Lung (tissue), 12 donors: Measurements from ENCODE around the gene BCL2. TPM values are rescaled to one million over a fixed set of nuclear protein-coding genes. Genes with fewer than 3 reads are reported as not detected.

Experiments used
- ATAC-seq: fragments of 200-7000 bp; cut with Tn5 transposase; one replicate; pipeline ENCODE4 v1.9.1; 2020; ENCODE audit warnings: moderate number of reproducible peaks; ENCODE audit not compliant: insufficient read depth, low FRiP score
- DNase-seq, 3 donors: peaks; one replicate each; pipeline ENCODE4 v3.0.0-alpha.2; 2013 to 2017
- H3K27ac ChIP-seq, 2 donors: one replicate each; pipeline ENCODE4 v1.5.1; 2013; ENCODE audit warnings: mild to moderate bottlenecking in 2 of 2, moderate library complexity in 2 of 2, control low read depth in 1 of 2, inconsistent platforms in 1 of 2, low read depth in 1 of 2, low read length in 1 of 2
- H3K27me3 ChIP-seq, 3 donors: one replicate each; pipeline ENCODE4 v1.5.1; 2013; ENCODE audit warnings: low read length in 2 of 3; ENCODE audit not compliant: control insufficient read depth in 3 of 3, insufficient read depth in 3 of 3
- H3K36me3 ChIP-seq, 4 donors: one replicate each; pipeline ENCODE4 v1.5.1; 2013; ENCODE audit warnings: low read length in 4 of 4, mild to moderate bottlenecking in 1 of 4, moderate library complexity in 1 of 4; ENCODE audit not compliant: control insufficient read depth in 4 of 4, insufficient read depth in 4 of 4
- H3K4me1 ChIP-seq, 5 donors: one replicate each; pipeline ENCODE4 v1.5.1; 2013; ENCODE audit warnings: low read length in 5 of 5, mild to moderate bottlenecking in 2 of 5, moderate library complexity in 1 of 5; ENCODE audit not compliant: control insufficient read depth in 5 of 5, insufficient read depth in 5 of 5
- H3K4me3 ChIP-seq: one replicate; pipeline ENCODE4 v1.5.1; 2013; ENCODE audit warnings: mild to moderate bottlenecking, control low read depth, moderate library complexity
- H3K9ac ChIP-seq, 2 donors: one replicate each; pipeline ENCODE4 v1.5.1; 2013; ENCODE audit warnings: low read length in 2 of 2, control low read depth in 1 of 2; ENCODE audit not compliant: insufficient read depth in 1 of 2
- H3K9me3 ChIP-seq, 4 donors: one replicate each; pipeline ENCODE4 v1.5.1; 2013; ENCODE audit warnings: low read length in 3 of 4, mild to moderate bottlenecking in 1 of 4, moderate library complexity in 1 of 4; ENCODE audit not compliant: control insufficient read depth in 4 of 4, insufficient read depth in 3 of 4
- CTCF ChIP-seq: IDR thresholded peaks from 2 replicates; pipeline ENCODE4 v1.5.1; 2012; ENCODE audit warnings: mild to moderate bottlenecking; ENCODE audit errors: control extremely low read depth, extremely low read depth
- WGBS, 2 donors: extraction: QIAGEN DNeasy Blood & Tissue Kit; methylation state at CpG; one replicate each; pipeline ENCODE4 v1.1.7; 2013; 5-methylcytosine and 5-hydroxymethylcytosine counted together
- polyA plus RNA-seq, 2 donors: library from polyadenylated mRNA; stranded (reverse); fragments of 200-250 nt; gene quantifications; one replicate each; pipeline ENCODE4 v1.2.1, GENCODE V29; 2013
- total RNA-seq, 2 donors: library from RNA; depleted of rRNA in 1 of 2; stranded (reverse); fragments of >200 nt in 1 of 2; gene quantifications; one replicate each; pipeline ENCODE4 v1.2.1, GENCODE V29; 2014 to 2021
- donor health status: control.
- donor health status: control.
- donor health status: Bipolar disorder and iron deficiency.
- donor health status: healthy.
- donor health status: DM: yes; HTN: yes; CAD: no.

Gene BCL2
- total and polyA plus RNA-seq, 4 donors = 1.5 to 30.9 (median 5.3) TPM

- Histone ChIP-seq H3K4me3 (no peak overlapping the region), H3K27ac (no peak overlapping the region)
- no peak for ATAC-seq
Measured at GRCh38 chr18:63225434-63225833, 94.1 kb downstream of the BCL2 start.

GRCh38 chr18:63224630-63225029 is 94.9 kb downstream of the BCL2 start:
- DNase-seq (no peak), ATAC-seq (no peak)
- no peak overlapping the region for H3K9ac ChIP-seq
- H3K27me3 ChIP-seq = no peaks in the 10 kb centered on the region
- peaks cover 0 to 6% (median under 1%) of the 10 kb centered on the region in 4 donors for H3K9me3 ChIP-seq
- TF ChIP-seq CTCF = no peak
- H3K4me3 ChIP-seq = no peak overlapping the region
- H3K36me3 ChIP-seq = no peaks in the 10 kb centered on the region
- WGBS, 2 donors = 61 to 75% methylated on average over 2 of the region's 2 CpGs
- H3K4me1 ChIP-seq = no peaks in the 10 kb centered on the region
- H3K27ac ChIP-seq = no peak overlapping the region

More at GRCh38 chr18:63225434-63225833, 94.1 kb downstream of the BCL2 start:
- 93 to 98% methylated on average over 6 of the region's 6 CpGs for WGBS, 2 donors
- DNase-seq = no peak
- no peak for TF ChIP-seq CTCF
- peaks cover 0 to 2% (median 0%) of the 10 kb centered on the region in 5 donors for H3K4me1 ChIP-seq
- H3K9ac ChIP-seq = no peak overlapping the region
- H3K36me3 ChIP-seq = no peaks in the 10 kb centered on the region
- H3K27me3 ChIP-seq = no peaks in the 10 kb centered on the region
- peaks cover 0 to 6% (median under 1%) of the 10 kb centered on the region in 4 donors for H3K9me3 ChIP-seq

GRCh38 chr18:63223837-63224236 is 95.7 kb downstream of the BCL2 start:
- H3K9ac ChIP-seq = no peak overlapping the region
- WGBS, 2 donors = 52 to 64% methylated on average over 2 of the region's 2 CpGs
- H3K36me3 ChIP-seq = no peaks in the 10 kb centered on the region
- DNase-seq = no peak
- no peak for ATAC-seq
- peaks cover 0 to 6% (median under 1%) of the 10 kb centered on the region in 4 donors for H3K9me3 ChIP-seq
- no peaks in the 10 kb centered on the region for H3K4me1 ChIP-seq
- no peak overlapping the region for H3K27ac ChIP-seq
- H3K4me3 ChIP-seq = no peak overlapping the region
- H3K27me3 ChIP-seq = no peaks in the 10 kb centered on the region
- TF ChIP-seq CTCF = no peak

- DNase-seq (no peak), ATAC-seq (no peak)
- TF ChIP-seq CTCF = no peak
- no peak overlapping the region for H3K27ac ChIP-seq
- H3K9ac ChIP-seq = no peak overlapping the region
- H3K4me3 ChIP-seq = no peak overlapping the region
- H3K9me3 ChIP-seq = peaks cover 0 to 2% (median under 1%) of the 10 kb centered on the region in 4 donors
- no peaks in the 10 kb centered on the region for H3K27me3 ChIP-seq
- WGBS, 2 donors = 40 to 43% methylated on average over 2 of the region's 2 CpGs
- peaks cover 0 to 3% (median 0%) of the 10 kb centered on the region in 5 donors for H3K4me1 ChIP-seq
- no peaks in the 10 kb centered on the region for H3K36me3 ChIP-seq
Measured at GRCh38 chr18:63220903-63221302, 98.7 kb downstream of the BCL2 start.
